NCI-H748 treated with DMSO at 0.1 percent for 48 hours (cell line): ENCODE measurements around the gene CMBL.
"Not testable (repeated sequence)": the region's sequence is repeated elsewhere in the genome, so short reads cannot be mapped to it uniquely, and the experiment has no call there.

Experiments
- DNase-seq: peaks from one replicate; lab custom pipeline; 2025; lab: John Stamatoyannopoulos, UW

CMBL gene

DNA sequence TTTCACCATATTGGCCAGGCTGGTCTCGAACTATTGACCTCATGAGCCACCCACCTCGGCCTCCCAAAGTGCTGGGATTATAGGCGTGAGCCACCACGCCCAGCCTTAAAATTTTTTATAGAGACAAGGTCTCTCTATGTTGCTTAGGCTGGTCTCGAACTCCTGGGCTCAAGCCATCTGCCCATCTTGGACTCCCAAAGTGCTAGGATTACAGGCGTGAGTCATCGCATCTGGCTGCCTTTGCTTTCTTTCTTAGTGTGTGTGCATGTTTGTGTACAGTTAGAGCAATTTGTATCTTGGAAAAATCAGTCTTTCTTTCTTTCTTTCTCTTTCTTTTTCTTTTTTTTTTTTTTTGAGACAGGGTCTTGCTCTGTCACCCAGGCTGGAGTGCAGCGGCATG lies 22.3 kb downstream of the CMBL start:
- DNase-seq, result not testable (repeated sequence)

DNA sequence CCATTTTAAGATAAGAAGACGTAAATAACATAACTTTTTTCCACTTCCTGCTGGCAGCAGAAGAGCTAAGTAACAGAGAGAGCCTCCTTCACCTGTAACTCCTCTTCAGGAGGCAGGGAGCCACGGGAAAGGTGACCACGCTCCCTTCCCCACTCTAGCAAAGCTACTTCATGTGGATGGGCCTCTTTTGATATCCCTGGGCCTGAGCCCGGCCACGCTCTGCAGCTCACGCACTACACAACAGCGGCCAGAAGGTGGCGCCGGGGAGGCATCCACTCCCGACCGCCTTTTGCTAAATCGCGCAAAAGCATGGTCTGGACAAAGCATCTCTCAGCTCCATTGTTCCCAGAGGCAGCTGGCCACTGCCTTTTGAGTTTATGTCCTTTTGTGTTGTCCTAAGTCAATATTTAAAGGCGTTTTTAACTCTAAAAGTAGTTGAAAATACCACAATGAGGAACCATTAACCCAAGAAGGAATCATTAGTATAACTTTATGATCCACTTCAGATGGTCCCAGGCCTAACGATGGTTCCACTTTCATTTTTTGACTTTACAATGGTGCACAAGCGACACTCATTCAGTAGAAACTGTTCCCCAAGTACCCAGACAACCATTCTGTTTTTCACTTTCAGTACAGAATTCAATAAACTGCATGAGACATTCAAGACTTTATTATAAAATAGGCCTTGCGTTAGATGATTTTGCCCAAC lies 23.6 kb downstream of the CMBL start:
- peak; percentile 100 for DNase-seq

DNA sequence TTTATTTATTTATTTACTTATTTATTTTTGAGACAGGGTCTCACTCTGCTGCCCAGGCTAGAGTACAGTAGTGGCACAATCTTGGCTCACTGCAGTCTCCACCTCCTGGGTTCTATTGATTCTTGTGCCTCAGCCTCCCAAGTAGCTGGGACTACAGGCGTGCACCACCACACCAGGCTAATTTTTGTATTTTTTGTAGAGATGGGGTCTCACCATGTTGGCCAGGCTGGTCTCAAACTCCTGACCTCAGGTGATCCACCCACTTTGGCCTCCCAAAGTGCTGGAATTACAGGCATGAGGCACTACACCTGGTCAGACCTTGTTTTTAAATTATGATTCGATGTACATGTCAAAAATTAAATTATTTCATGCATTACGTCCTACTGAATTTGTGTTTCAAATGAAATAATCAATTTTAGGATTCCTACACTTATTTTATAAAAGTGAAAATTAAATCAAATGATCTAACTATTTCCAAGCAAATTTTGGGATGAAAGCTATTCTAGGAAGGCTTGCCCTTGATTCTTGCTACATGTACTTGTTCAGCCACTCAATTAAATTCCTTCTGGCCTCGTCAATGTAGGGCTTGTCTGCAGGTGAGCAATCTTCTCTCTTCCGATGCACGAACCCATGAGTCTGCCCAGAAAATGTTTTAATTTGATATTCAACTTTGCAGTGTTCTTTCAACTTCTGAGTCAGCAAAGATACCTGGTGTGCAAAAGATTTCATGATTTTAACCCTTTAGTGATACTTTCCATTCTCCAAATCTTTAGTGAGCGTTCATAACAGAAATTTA lies 27.6 kb downstream of the CMBL start:
- DNase-seq, result no peak

DNA sequence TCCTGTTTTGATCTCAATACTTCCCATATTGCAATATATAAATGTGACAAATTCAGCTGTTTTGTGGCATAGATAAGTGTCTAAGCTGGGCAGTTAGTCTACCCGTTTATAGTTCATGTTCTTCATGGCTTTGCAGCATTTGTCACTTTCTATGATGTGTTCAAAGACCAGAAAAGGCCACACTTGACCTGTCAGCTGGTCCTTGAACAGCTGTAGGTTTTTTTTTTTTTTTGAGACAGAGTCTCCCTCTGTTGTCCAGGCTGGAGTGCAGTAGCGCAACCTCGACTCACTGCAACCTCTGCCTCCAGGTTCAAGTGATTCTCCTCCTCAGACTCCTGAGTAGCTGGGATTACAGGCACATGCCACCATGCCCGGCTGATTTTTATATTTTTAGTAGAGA lies 28.4 kb downstream of the CMBL start:
- no peak for DNase-seq

DNA sequence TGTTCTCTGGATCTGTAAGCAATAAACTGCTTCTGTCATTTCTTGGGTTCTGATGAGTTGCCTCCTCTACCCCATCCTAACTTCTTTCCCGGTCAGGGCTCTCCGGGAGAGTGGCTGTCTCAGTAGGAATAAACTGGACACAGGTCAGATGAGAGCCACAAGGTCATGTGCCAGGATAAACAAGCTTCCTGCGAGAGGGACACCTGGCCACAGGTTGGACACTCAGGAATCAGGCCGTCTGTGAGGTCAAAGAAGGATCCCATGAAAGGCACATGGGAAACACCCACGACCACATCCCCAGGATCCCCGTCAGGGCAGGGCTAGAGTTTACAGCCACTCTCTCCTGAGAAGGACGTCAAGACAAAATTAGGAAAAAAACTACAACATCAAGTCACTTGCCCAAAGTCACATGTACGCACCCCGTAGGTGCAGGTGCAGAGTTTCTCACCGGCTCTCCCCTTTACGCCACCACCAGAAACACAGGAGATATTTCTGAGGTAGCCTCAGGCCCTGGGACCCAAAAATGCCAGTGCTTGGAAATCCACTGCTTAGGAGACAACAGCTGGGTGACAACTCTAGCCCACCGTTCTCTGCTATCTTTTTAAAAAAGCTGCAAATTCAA lies 28.9 kb downstream of the CMBL start:
- DNase-seq, result no peak

DNA sequence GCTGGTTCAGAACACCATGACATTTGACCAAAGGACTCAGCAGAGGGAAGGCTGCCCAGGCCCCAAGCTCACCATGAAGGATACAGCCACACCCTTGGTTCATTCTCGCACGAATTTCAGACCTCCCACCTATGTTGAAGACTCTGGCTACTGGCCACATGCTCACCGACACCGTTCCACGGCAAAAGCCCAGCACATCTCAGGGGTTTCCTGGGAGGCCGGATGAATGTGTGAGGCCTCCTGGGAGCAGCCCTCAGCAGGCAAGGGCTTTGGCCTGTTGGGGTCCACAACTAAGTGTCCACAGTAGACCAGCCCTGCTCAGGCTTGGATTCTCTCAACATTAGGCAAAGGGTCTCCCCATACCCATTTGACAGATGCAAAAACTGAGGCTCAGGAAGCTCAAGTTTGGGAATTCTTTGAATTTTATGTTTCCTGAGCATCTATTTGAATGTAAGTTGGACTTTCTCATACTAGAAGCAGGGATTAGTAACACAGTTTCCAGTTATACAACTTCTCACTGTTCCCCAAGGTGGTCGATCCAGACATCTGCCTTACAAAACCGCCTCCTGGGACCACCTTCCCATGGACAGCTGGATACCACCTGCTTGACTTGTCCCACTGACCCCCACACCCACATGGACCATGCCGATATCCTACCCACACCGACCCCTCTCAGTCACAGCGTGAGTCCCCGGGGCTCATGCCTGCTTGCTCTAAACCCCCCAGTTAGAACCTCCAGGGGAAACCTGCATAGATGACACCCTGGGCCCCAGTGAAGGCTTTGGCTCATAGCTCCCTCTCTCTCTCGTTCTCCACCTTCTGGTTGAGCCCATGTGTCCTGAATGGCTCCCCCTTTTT lies 29.7 kb downstream of the CMBL start:
- no peak for DNase-seq

DNA sequence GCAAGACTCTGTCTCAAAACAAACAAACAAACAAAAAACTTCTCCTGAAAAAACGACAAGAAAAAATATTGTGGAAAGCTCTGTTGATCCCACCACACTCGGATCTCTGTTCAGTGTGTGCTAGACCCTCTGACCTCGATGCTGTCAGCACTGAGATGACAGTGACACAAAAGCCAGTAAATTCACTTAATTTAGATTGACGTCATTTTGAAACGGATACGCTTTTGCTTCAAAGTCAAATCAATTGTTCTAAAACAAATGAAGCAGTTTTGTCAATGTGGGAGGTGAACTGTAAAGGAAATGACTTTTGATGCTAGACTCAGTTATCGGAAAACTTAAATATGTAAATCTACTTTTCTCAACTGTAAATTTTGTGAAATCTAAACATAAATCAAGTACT lies 31.0 kb downstream of the CMBL start:
- no peak for DNase-seq

DNA sequence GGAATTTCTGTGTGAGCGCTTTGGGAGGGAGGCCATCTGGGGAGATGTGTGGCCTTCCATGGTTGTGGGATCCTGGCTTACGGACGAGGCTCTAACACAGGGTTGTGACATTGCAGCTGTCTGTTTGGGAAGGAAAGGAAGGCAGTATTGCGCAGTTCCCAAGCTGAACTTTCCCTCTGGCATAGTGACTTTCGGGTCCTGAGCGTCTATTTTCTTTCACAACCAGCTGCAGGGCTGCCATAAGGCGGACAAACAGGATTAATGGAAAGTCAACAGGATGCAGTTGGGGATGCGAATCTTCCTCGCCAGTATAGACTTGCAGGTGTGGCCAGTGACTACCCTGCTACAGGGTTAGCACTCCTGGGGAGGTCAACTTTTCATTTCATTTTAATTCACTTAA lies 31.7 kb downstream of the CMBL start:
- DNase-seq, result no peak

DNA sequence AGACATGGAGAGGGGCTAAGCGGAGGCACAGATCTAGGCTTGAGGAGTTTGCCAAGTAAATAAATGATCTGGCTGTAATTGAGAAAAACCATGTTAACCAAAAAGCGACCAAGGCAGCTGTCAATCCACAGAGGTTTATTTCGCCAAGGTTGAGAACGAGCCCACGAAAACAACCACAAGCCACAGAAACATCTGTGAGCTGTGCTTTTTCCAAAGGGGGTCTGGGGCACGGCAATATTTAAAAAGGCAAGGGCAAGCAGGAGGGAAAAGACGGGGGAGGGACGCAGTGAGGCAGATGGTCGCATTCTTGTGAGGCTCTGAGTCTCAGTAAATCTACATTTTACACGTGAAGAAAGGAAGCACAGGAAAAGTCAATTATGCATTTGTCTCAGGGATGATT lies 32.2 kb downstream of the CMBL start:
- DNase-seq, result no peak

DNA sequence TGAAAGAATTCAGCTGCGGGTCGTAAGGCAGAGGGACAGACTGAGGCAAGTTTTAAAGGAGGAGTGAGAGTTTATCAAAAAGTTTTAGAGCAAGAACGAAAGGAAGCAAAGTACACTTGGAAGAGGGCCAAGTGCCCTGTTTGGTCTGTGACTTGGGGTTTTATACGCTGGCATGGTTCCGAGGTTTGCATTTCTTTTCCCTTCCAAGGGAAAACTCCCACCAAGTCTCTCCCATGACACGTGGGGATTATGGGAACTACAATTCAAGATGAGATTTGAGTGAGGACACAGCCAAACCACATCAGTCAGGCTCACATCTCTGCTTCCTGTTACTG lies 34.9 kb downstream of the CMBL start:
- not testable (repeated sequence) for DNase-seq

DNA sequence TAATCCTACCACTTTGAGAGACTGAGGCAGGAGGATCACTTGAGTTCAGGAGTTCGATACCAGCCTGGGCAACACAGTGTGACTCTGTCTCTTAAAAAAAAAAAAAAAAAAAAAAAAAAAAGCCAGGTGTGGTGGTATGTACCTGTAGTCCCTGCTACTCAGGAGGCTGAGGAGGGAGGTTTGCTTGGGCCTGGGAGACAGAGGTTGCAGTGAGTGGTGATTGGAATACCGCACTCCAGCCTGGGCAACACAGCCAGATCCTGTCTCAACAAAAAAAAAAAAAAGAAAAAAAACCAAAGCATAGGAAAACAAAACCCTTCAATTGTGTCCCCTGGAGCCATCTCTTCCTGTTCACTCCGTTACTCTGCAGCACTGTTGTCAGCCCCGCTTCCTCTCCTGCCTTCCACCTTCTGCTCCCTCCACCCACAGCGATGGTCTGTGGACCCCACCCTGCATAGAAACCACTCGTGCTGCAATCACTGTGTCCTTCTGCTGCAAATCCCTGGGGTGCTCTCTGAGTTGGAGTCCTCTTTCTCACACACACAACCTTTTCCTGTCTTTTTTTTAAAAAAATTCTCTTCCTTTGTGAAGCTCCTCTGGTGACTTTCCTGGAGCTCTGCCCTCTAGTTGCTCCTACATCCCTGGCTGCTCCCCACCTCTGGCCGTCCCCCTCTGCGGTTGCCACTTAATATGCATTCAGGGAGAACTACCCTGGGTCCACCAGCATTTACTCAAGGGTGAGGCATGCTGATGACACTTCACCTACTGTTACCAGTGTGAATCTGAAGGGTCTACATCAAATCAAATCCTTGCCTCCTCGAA lies 35.4 kb downstream of the CMBL start:
- DNase-seq, result no peak

DNA sequence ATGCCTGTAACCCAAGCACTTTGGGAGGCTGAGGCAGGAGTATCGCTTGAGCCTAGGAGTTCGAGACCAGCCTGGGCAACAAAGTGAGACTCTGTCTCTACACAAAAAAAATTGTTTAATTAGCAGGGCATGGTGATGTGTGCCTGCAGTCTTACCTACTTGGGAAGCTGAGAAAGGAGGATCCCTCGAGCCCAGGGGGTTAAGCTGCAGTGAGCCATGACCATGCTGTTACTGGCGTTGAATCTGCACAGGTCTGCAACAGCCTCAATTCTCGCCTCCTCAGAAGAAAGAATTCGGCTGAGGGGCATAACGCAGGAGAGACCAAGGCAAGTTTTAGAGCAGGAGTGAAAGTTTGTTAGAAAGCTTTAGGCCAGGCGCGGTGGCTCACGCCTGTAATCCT lies 39.6 kb downstream of the CMBL start:
- DNase-seq, result no peak

DNA sequence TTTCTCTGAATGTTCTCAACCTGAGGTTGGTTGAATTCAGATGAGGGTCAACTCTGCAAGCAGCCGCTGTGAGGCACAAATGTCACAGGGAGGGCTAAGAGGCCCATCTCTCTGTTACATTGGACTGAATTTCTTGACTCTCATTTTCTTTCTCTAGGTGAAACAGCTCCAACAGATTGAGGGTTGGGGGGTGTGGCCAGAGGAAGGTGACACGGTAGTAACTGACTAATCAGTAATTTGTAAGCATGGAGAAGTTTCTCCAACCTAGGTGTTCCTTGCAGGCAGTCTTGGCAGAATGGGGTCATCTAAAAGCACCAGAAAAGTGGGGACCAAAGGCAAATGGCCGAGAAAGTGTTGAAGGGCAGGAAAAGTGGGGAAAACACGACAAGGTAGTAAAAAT lies 40.9 kb downstream of the CMBL start:
- DNase-seq, result no peak

DNA sequence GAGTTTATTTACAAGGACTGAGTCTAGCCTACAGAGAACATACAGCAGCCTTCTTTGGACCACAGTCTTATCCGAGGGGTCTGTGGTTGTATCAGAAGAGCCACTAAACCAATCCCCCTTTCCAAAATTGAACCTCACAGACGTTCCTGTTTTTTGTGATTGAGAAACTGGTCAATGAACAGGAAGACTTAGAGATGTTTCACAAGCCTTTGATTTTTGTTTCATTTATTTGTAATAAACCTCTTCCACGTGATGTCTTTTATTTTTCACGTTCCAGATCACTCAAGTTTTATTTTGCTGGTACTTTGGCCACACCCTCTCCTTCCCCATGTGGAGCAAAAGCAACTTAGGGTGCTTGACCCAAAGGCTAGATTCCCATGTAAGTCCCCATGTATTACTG lies 41.6 kb downstream of the CMBL start:
- DNase-seq, result no peak

DNA sequence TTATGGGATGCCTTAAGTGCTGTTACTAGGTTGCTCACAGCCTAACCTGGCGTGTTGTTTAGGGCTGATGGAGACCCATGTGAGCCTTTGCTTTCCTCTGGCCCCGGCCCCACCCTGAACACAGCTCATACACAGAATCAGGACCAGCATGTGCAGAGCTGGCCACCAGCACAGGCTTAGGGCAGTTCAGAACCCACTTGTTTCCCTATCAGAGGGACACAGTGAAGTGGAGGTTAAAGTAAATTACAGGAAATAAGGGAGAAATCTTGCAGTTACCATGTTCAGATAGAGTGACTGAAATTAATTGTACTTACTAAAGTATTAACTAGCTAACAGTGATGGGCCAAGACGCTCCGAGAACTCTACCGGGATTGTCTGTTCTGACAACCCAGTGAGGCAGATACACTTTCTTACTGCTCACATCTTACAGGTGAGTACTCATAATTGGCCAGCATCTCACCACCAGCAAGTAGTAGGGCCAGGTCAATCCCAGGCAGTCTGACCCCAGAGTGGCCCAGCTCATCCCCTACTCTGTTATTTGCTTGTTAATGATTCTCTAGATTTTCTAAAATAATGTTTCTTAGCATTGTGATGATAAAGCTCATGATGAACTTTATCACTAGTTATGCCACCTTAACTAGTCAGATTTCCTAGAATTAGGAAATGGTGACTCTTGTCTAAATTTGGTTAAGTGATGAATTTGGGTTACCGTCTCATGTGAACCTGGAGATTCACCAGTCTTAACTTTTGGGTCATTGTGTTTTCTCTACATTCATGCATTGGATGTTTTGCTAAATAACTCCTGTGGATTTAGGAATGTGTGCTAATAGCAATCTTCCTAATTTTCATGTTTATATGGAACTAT lies 42.2 kb downstream of the CMBL start:
- DNase-seq, result no peak

DNA sequence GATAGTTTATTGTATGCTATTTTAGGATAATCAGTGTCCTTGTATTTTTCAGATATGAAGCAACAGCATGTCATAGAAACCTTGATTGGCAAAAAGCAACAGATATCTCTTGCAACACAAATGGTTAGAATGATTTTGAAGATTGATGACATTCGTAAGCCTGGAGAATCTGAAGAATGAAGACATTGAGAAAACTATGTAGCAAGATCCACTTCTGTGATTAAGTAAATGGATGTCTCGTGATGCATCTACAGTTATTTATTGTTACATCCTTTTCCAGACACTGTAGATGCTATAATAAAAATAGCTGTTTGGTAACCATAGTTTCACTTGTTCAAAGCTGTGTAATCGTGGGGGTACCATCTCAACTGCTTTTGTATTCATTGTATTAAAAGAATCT lies 43.1 kb downstream of the CMBL start:
- no peak for DNase-seq

DNA sequence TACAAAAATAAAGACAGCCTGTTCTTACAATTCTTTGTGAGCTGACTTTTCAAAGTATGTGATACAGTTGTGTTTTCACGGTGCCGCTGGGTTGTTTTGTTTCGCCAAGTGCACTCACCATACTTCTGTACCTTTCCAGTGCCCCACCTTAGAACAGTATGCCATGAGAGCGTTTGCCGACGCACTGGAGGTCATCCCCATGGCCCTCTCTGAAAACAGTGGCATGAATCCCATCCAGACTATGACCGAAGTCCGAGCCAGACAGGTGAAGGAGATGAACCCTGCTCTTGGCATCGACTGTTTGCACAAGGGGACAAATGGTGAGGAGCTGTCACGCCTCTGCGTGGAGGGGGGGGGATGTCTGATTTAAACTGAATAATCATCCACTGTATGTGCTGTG lies 44.7 kb downstream of the CMBL start:
- DNase-seq, result no peak

DNA sequence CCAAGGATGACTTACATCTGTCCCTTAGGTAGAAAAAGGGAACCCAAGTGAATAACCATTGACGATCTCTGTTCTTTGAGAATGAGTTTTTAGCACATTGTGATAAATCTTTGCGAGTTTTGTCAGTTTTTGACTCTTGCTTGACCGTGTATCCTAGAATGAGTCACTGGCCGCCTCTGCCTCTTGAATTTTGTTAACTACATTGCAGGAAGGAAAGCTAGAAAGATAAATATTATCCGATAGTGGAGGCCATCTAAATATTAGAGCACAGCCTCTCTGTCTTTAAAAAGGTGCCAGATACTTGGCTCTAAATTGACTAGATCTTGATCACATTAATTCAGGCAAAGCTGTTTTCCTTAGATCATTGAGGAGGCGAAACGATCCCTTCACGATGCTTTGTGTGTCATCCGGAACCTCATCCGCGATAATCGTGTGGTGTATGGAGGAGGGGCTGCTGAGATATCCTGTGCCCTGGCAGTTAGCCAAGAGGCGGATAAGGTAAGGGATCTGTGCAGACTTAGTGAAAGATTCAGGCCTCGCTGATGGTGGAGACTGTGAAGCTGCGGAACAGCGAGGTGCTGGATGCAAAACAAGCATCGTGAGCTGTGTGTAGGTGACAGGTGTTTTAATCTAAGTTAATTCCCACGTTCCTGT lies 45.5 kb downstream of the CMBL start:
- no peak for DNase-seq

DNA sequence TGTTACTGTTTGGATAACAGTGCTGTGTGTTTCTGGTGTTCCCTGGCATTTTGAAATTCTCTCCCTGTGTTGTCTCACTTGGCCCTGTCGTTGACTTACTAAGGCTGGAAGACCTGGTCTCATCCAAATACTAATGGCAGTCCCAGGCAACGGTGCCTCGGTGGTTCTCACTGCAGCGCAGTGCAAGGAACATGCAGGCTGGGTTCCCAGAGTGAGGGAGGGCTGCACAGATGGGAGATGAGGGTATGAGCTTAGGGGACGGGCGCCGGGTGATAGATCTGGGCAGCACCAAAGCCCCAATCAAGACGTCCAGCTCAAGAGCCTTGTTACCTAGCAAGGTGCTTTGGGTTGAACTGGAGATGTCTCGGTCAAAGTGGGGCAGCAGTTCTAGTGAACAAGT lies 46.6 kb downstream of the CMBL start:
- no peak for DNase-seq

DNA sequence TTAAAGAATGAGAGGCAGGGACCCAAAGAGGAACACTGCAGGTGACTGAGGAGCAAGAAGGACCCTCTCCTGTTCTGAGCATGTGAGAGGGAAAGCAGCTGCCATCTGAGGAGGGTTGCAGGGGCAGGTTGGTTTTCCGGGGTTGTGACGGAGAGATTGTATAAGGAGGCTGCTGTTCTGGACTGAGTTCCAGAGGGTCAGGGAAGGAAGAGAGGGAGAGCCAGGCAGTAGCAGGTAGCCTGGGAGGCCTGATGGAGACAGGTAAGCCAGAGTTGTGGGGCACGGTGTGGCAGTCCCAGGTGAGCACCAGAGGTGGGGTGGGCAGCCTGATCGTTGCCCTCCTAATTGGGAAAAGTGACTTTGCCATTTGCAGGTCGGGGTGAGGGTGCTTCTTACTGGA lies 47.8 kb downstream of the CMBL start:
- no peak for DNase-seq
